Type B pancreatic cell (in vitro differentiated cells): ENCODE results near the gene ITGB3. TPM values are rescaled to one million over a fixed set of nuclear protein-coding genes. Genes with fewer than 3 reads are reported as not detected.

Source experiments
- DNase-seq: peaks from one replicate; pipeline ENCODE4 v3.0.0; 2021; ENCODE audit warnings: mixed read lengths; ENCODE audit not compliant: unreplicated experiment; ENCODE audit errors: extremely low spot score
- H3K27ac Mint-ChIP-seq: 2 replicates; pipeline ENCODE4 v1.8.0; 2021; ENCODE audit warnings: mild to moderate bottlenecking, mixed read lengths
- H3K27me3 Mint-ChIP-seq: 2 replicates; pipeline ENCODE4 v1.8.0; 2021; ENCODE audit warnings: mixed read lengths
- H3K36me3 Mint-ChIP-seq: 2 replicates; pipeline ENCODE4 v1.8.0; 2021; ENCODE audit warnings: mixed read lengths
- H3K4me1 Mint-ChIP-seq: one replicate; pipeline ENCODE4 v1.8.0; 2021; ENCODE audit warnings: mixed read lengths; ENCODE audit not compliant: unreplicated experiment
- H3K4me3 Mint-ChIP-seq: 2 replicates; pipeline ENCODE4 v1.8.0; 2021; ENCODE audit warnings: mild to moderate bottlenecking, mixed read lengths
- H3K9me3 Mint-ChIP-seq: 2 replicates; pipeline ENCODE4 v1.8.0; 2021; ENCODE audit warnings: mixed read lengths
- CTCF ChIP-seq: fragments of 200-600 bp; sonication (generic); conservative IDR thresholded peaks from 2 replicates; pipeline ENCODE4 v1.5.0; 2021; ENCODE audit warnings: antibody characterized with exemption, mild to moderate bottlenecking
- total RNA-seq: library from RNA; stranded (reverse); gene quantifications from 2 replicates; pipeline ENCODE4 v1.2.1, GENCODE V29; 2021; ENCODE audit warnings: low replicate concordance

The ITGB3 gene
- total RNA-seq, 1 donor from 2014 or later, result 1.6 TPM

GRCh38 chr17:47254403-47254943 is 846 bp downstream of the ITGB3 start:
- no peak for DNase-seq
- Mint-ChIP-seq H3K4me3 (peak overlapping the region; percentile 89), H3K36me3 (no peaks in the 10 kb centered on the region), H3K27me3 (peaks cover 78% of the 10 kb centered on the region), H3K9me3 (no peaks in the 10 kb centered on the region), H3K27ac (no peak overlapping the region), H3K4me1 (peaks cover 17% of the 10 kb centered on the region)
- TF ChIP-seq CTCF, result no peak

- Mint-ChIP-seq H3K27me3 (peaks cover 69% of the 10 kb centered on the region), H3K36me3 (no peaks in the 10 kb centered on the region), H3K27ac (no peak overlapping the region), H3K4me3 (no peak overlapping the region), H3K9me3 (no peaks in the 10 kb centered on the region), H3K4me1 (peaks cover 16% of the 10 kb centered on the region)
- no peak for TF ChIP-seq CTCF
- DNase-seq, result no peak
Measured at GRCh38 chr17:47257651-47258339, 4.2 kb downstream of the ITGB3 start.

GRCh38 chr17:47262586-47262985 is 9.0 kb downstream of the ITGB3 start:
- Mint-ChIP-seq H3K36me3 (no peaks in the 10 kb centered on the region), H3K4me3 (no peak overlapping the region), H3K27me3 (peaks cover 37% of the 10 kb centered on the region), H3K4me1 (peaks cover 15% of the 10 kb centered on the region), H3K27ac (no peak overlapping the region), H3K9me3 (no peaks in the 10 kb centered on the region)
- TF ChIP-seq CTCF, result no peak
- DNase-seq, result no peak

GRCh38 chr17:47264166-47264565 is 10.5 kb downstream of the ITGB3 start:
- DNase-seq, result no peak
- Mint-ChIP-seq H3K36me3 (no peaks in the 10 kb centered on the region), H3K4me1 (peaks cover 15% of the 10 kb centered on the region)

GRCh38 chr17:47265983-47266541 is 12.4 kb downstream of the ITGB3 start:
- Mint-ChIP-seq H3K9me3 (peaks cover 5% of the 10 kb centered on the region), H3K4me3 (no peak overlapping the region), H3K27ac (no peak overlapping the region), H3K36me3 (no peaks in the 10 kb centered on the region), H3K4me1 (peaks cover 11% of the 10 kb centered on the region), H3K27me3 (peaks cover 11% of the 10 kb centered on the region)
- TF ChIP-seq CTCF, result no peak
- DNase-seq, result no peak

More at GRCh38 chr17:47264166-47264565, 10.5 kb downstream of the ITGB3 start:
- Mint-ChIP-seq H3K4me3 (no peak overlapping the region), H3K9me3 (peaks cover under 1% of the 10 kb centered on the region), H3K27ac (no peak overlapping the region), H3K27me3 (peaks cover 21% of the 10 kb centered on the region)
- TF ChIP-seq CTCF, result no peak
